HG03432 (cell line): ENCODE results near the gene CCS.
"Not testable (repeated sequence)": the region's sequence is repeated elsewhere in the genome, so short reads cannot be mapped to it uniquely, and the experiment has no call there.

ENCODE experiments used
- ATAC-seq: cut with Tn5 transposase; IDR thresholded peaks from one replicate; pipeline ENCODE4 v1.9.1; 2021; ENCODE audit warnings: mild to moderate bottlenecking, moderate library complexity; ENCODE audit not compliant: unreplicated experiment

The CCS gene

GRCh38 chr11:66589996-66590675 is 2.8 kb upstream of the CCS start:
- ATAC-seq = no peak

- ATAC-seq = no peak
These were observed 1.8 kb upstream of the CCS start for GRCh38 chr11:66591175-66591574.

- ATAC-seq = peak; percentile 26
These were observed 284 bp downstream of the CCS start for GRCh38 chr11:66593303-66593635.

- no peak for ATAC-seq
These were observed 665 bp downstream of the CCS start for GRCh38 chr11:66593650-66594049.

- ATAC-seq = no peak
These were observed 2.4 kb downstream of the CCS start for GRCh38 chr11:66595245-66595904.

GRCh38 chr11:66598993-66599392 is 6.0 kb downstream of the CCS start:
- no peak for ATAC-seq

GRCh38 chr11:66600219-66600618 is 7.2 kb downstream of the CCS start:
- no peak for ATAC-seq

- no peak for ATAC-seq
These were observed 7.7 kb downstream of the CCS start for GRCh38 chr11:66600631-66601233.

- no peak for ATAC-seq
These were observed 10.1 kb downstream of the CCS start for GRCh38 chr11:66603072-66603471.

- ATAC-seq = no peak
These were observed 11.2 kb downstream of the CCS start for GRCh38 chr11:66604155-66604554.

- ATAC-seq = not testable (repeated sequence)
These were observed 13.6 kb downstream of the CCS start for GRCh38 chr11:66606608-66607007.

GRCh38 chr11:66607126-66607834 is 14.3 kb downstream of the CCS start:
- ATAC-seq = no peak

GRCh38 chr11:66609721-66610617 is 17.0 kb downstream of the CCS start:
- ATAC-seq = no peak

- ATAC-seq = no peak
These were observed 19.5 kb downstream of the CCS start for GRCh38 chr11:66612458-66612857.

- no peak for ATAC-seq
These were observed 21.1 kb downstream of the CCS start for GRCh38 chr11:66614073-66614472.

GRCh38 chr11:66616379-66617154 is 23.6 kb downstream of the CCS start, which contains the start of gene RBM14:
TSS of gene RBM14 (plus strand) at chr11:66616630. CDS start at chr11:66616721, 91 bp downstream.
- ATAC-seq = peak; percentile 90

GRCh38 chr11:66617155-66617834 is 24.3 kb downstream of the CCS start:
- no peak for ATAC-seq

- ATAC-seq = no peak
These were observed 26.1 kb downstream of the CCS start for GRCh38 chr11:66619080-66619554.

GRCh38 chr11:66624450-66624849 is 31.5 kb downstream of the CCS start:
- no peak for ATAC-seq
